ENCODE measurements around the gene CADPS. TPM values are rescaled to one million over a fixed set of nuclear protein-coding genes. Genes with fewer than 3 reads are reported as not detected.

CADPS gene
- total RNA-seq, 4 donors from 2014 or later, result 1.0 to 8.1 (median 2.0) TPM

GRCh38 chr3:62367763-62368195 is 507.4 kb downstream of the CADPS start:
- H3K4me1 ChIP-seq, result peaks cover 13 to 54% (median 41%) of the 10 kb centered on the region in 4 donors

DNA sequence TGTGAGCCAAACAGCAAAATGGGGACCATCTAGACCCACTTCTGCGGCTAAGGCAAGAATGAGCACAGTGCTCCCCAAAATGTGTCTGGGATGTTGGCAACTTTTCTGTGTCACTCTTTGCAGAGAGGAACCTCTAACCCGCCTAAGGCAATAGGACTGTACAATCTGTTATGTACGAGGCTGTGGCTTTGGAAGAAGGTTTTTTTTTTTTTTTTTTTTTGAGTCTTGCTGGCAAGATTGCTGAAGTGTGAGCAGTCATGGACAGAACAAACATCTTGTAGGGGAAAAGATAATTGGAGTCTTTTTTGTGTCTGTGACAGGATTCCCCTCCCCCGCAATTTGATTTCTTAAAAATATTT is 509.1 kb downstream of the CADPS start:
- H3K4me3 ChIP-seq, result no peak overlapping the region
- H3K4me1 ChIP-seq, result peaks cover 13 to 37% (median 27%) of the 10 kb centered on the region in 4 donors
- H3K36me3 ChIP-seq, result no peaks in the 10 kb centered on the region
- intact Hi-C loops (cut with DNase I), result no loop called here
- H3K27ac ChIP-seq (replicated peaks in 1 of 4), result no peak overlapping the region
- no peak for DNase-seq (ENCODE audit: extremely low spot score)
- 20% methylated on average over 4 of the region's 4 CpGs for WGBS
- peaks cover 0 to 80% (median 42%) of the 10 kb centered on the region in 4 donors for H3K27me3 ChIP-seq
- no peaks in the 10 kb centered on the region for H3K9me3 ChIP-seq
- TF ChIP-seq EP300 (IDR thresholded peaks at IDR 0.05), result no peak
- TF ChIP-seq POLR2A (IDR thresholded peaks at IDR 0.05; ENCODE audit: low read depth), result no peak
- TF ChIP-seq, protein P1, sequence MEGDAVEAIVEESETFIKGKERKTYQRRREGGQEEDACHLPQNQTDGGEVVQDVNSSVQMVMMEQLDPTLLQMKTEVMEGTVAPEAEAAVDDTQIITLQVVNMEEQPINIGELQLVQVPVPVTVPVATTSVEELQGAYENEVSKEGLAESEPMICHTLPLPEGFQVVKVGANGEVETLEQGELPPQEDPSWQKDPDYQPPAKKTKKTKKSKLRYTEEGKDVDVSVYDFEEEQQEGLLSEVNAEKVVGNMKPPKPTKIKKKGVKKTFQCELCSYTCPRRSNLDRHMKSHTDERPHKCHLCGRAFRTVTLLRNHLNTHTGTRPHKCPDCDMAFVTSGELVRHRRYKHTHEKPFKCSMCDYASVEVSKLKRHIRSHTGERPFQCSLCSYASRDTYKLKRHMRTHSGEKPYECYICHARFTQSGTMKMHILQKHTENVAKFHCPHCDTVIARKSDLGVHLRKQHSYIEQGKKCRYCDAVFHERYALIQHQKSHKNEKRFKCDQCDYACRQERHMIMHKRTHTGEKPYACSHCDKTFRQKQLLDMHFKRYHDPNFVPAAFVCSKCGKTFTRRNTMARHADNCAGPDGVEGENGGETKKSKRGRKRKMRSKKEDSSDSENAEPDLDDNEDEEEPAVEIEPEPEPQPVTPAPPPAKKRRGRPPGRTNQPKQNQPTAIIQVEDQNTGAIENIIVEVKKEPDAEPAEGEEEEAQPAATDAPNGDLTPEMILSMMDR (IDR thresholded peaks at IDR 0.05), result no peak
- TF ChIP-seq POLR2AphosphoS5 (IDR thresholded peaks at IDR 0.05), result no peak

More at GRCh38 chr3:62367763-62368195, 507.4 kb downstream of the CADPS start:
- intact Hi-C loops (cut with DNase I), result no loop called here
- no peak for DNase-seq (ENCODE audit: extremely low spot score)
- H3K36me3 ChIP-seq, result no peaks in the 10 kb centered on the region
- H3K27ac ChIP-seq (replicated peaks in 1 of 4), result no peak overlapping the region
- TF ChIP-seq, protein P1 (IDR thresholded peaks at IDR 0.05), result no peak
- TF ChIP-seq POLR2AphosphoS5 (IDR thresholded peaks at IDR 0.05) (no peak), POLR2A (IDR thresholded peaks at IDR 0.05; ENCODE audit: low read depth) (no peak), EP300 (IDR thresholded peaks at IDR 0.05) (no peak)
- no peaks in the 10 kb centered on the region for H3K9me3 ChIP-seq
- WGBS, result 4% methylated on average over 19 of the region's 25 CpGs
- H3K27me3 ChIP-seq, result peaks cover 0 to 88% (median 55%) of the 10 kb centered on the region in 4 donors
- no peak overlapping the region for H3K4me3 ChIP-seq

- H3K4me3 ChIP-seq, result no peak overlapping the region
- intact Hi-C loops (cut with DNase I), result no loop called here
- H3K27ac ChIP-seq (replicated peaks in 1 of 4), result no peak overlapping the region
- no peak for TF ChIP-seq EP300 (IDR thresholded peaks at IDR 0.05)
- TF ChIP-seq POLR2AphosphoS5 (IDR thresholded peaks at IDR 0.05), result no peak
- TF ChIP-seq, protein P1 (IDR thresholded peaks at IDR 0.05), result no peak
- TF ChIP-seq POLR2A (IDR thresholded peaks at IDR 0.05; ENCODE audit: low read depth), result no peak
- no peaks in the 10 kb centered on the region for H3K9me3 ChIP-seq
- H3K36me3 ChIP-seq, result no peaks in the 10 kb centered on the region
- WGBS, result 14% methylated on average over 15 of the region's 16 CpGs
- peaks cover 13 to 32% (median 22%) of the 10 kb centered on the region in 4 donors for H3K4me1 ChIP-seq
- peaks cover 0 to 75% (median 37%) of the 10 kb centered on the region in 4 donors for H3K27me3 ChIP-seq
- DNase-seq (ENCODE audit: extremely low spot score), result no peak
These were observed 509.7 kb downstream of the CADPS start for GRCh38 chr3:62365391-62366125.

- DNase-seq (ENCODE audit: extremely low spot score), result no peak
- TF ChIP-seq POLR2A (IDR thresholded peaks at IDR 0.05; ENCODE audit: low read depth) (no peak), POLR2AphosphoS5 (IDR thresholded peaks at IDR 0.05) (no peak), EP300 (IDR thresholded peaks at IDR 0.05) (no peak)
- TF ChIP-seq, protein P1 (IDR thresholded peaks at IDR 0.05), result no peak
- Histone ChIP-seq H3K9me3 (no peaks in the 10 kb centered on the region), H3K36me3 (no peaks in the 10 kb centered on the region), H3K27me3 (peaks cover 0 to 61% (median 25%) of the 10 kb centered on the region in 4 donors), H3K4me3 (no peak overlapping the region), H3K4me1 (peaks cover 9 to 18% (median 11%) of the 10 kb centered on the region in 4 donors), H3K27ac (replicated peaks in 1 of 4) (no peak overlapping the region)
- intact Hi-C loops (cut with DNase I), result no loop called here
These were observed 511.0 kb downstream of the CADPS start for GRCh38 chr3:62364191-62364590.
